SK-N-SH (cell line): ENCODE data around the gene DNAL4. TPM values are rescaled to one million over a fixed set of nuclear protein-coding genes. Genes with fewer than 3 reads are reported as not detected.

ENCODE experiments used
- CTCF ChIA-PET: fragments of 300-600, 350-600 bp; formaldehyde crosslinking; extraction: SDS; loops from one replicate; lab custom pipeline; 2021; lab: Yijun Ruan, JAX
- POLR2A ChIA-PET: fragments of 350-600 bp; sonication (Branson Sonifier 250); formaldehyde crosslinking; extraction: SDS; loops from one replicate; lab custom pipeline; 2020; ENCODE audit warnings: antibody characterized with exemption, inconsistent platforms; lab: Yijun Ruan, JAX
- DNase-seq: peaks from one replicate; pipeline ENCODE4 v3.0.0; 2012
- H2AFZ ChIP-seq: fragments of 200-600 bp; sonication (generic); 2 replicates; pipeline ENCODE4 v1.8.1; 2016; ENCODE audit warnings: antibody characterized with exemption, mild to moderate bottlenecking, low read depth
- H3F3A ChIP-seq: fragments of 200-600 bp; sonication (generic); replicated peaks from 2 replicates; pipeline ENCODE3; 2016; ENCODE audit warnings: antibody characterized with exemption, mild to moderate bottlenecking; ENCODE audit not compliant: insufficient read depth
- H3K27ac ChIP-seq, 2 experiments: fragments of 200-500 bp in 1 of 2; fragments of 200-600 bp in 1 of 2; sonication (Bioruptor generic) in 1 of 2; sonication (generic), shearing (Covaris generic) in 1 of 2; 2 replicates each; pipeline versions ENCODE4 v1.5.1 to v1.6.1; 2014 to 2016; ENCODE audit warnings: low read depth in 2 of 2, inconsistent platforms in 1 of 2, low read length in 1 of 2, mild to moderate bottlenecking in 1 of 2, mixed read lengths in 1 of 2
- H3K27me3 ChIP-seq: fragments of 200-600 bp; sonication (generic), shearing (Covaris generic); 2 replicates; pipeline ENCODE4 v1.6.1; 2016; ENCODE audit warnings: mixed run types; ENCODE audit not compliant: insufficient read depth
- H3K36me3 ChIP-seq, 2 experiments: fragments of 200-500 bp in 1 of 2; fragments of 200-600 bp in 1 of 2; sonication (Bioruptor generic) in 1 of 2; sonication (generic) in 1 of 2; replicated peaks in 1 of 2; 2 replicates each; pipeline versions ENCODE3 to v1.5.1; 2014 to 2016; ENCODE audit warnings: low read length in 1 of 2, mild to moderate bottlenecking in 1 of 2; ENCODE audit not compliant: insufficient read depth in 2 of 2, control insufficient read depth in 1 of 2
- H3K4me1 ChIP-seq, 2 experiments: fragments of 200-500 bp in 1 of 2; fragments of 200-600 bp in 1 of 2; sonication (Bioruptor generic) in 1 of 2; sonication (generic), shearing (Covaris generic) in 1 of 2; 2 replicates each; pipeline versions ENCODE4 v1.5.1 to v1.6.1; 2014 to 2016; ENCODE audit warnings: low read depth in 1 of 2, low read length in 1 of 2, mixed run types in 1 of 2; ENCODE audit not compliant: insufficient read depth in 2 of 2, control insufficient read depth in 1 of 2
- H3K4me2 ChIP-seq: fragments of 200-600 bp; sonication (generic), shearing (Covaris generic); 2 replicates; pipeline ENCODE4 v1.6.1; 2017; ENCODE audit warnings: mixed run types
- H3K4me3 ChIP-seq, 2 experiments: fragments of 200-500 bp in 1 of 2; fragments of 200-600 bp in 1 of 2; sonication (Bioruptor generic) in 1 of 2; sonication (generic), shearing (Covaris generic) in 1 of 2; 2 replicates each; pipeline versions ENCODE4 v1.5.1 to v1.8.1; 2014 to 2016; ENCODE audit warnings: low read depth in 2 of 2, inconsistent platforms in 1 of 2, low read length in 1 of 2, mild to moderate bottlenecking in 1 of 2, mixed read lengths in 1 of 2, moderate library complexity in 1 of 2
- H3K79me2 ChIP-seq: fragments of 200-600 bp; sonication (generic); 2 replicates; pipeline ENCODE4 v1.8.1; 2017; ENCODE audit warnings: mild to moderate bottlenecking; ENCODE audit not compliant: insufficient read depth
- H3K9ac ChIP-seq: fragments of 200-600 bp; sonication (generic); 2 replicates; pipeline ENCODE4 v1.6.1; 2017; ENCODE audit warnings: mixed run types
- H3K9me2 ChIP-seq: fragments of 200-600 bp; sonication (generic); 2 replicates; pipeline ENCODE4 v1.6.1; 2017; ENCODE audit warnings: mixed run types
- H3K9me3 ChIP-seq: fragments of 200-600 bp; sonication (generic); 2 replicates; pipeline ENCODE4 v1.6.1; 2017; ENCODE audit warnings: mixed run types, mild to moderate bottlenecking, moderate library complexity
- H4K20me1 ChIP-seq: fragments of 200-600 bp; sonication (generic); 2 replicates; pipeline ENCODE4 v1.6.1; 2017; ENCODE audit warnings: mild to moderate bottlenecking, mixed run types; ENCODE audit not compliant: insufficient read depth
- CHD2 ChIP-seq: fragments of 150-350 bp; IDR thresholded peaks from 2 replicates; pipeline ENCODE4 v1.6.1; 2018; ENCODE audit warnings: low read length; ENCODE audit not compliant: partially characterized antibody
- CTCF ChIP-seq: fragments of 200-600 bp; sonication (generic); IDR thresholded peaks from 2 replicates; pipeline ENCODE4 v1.6.1; 2017; ENCODE audit warnings: antibody characterized with exemption, mild to moderate bottlenecking, moderate library complexity
- FOSL2 ChIP-seq: IDR thresholded peaks from 2 replicates; pipeline ENCODE4 v1.4.0; 2012; ENCODE audit warnings: low read depth, mild to moderate bottlenecking, moderate library complexity, borderline replicate concordance
- FOXJ3 ChIP-seq: sonication (generic); formaldehyde crosslinking; IDR thresholded peaks from 2 replicates; pipeline ENCODE4 v1.5.1; 2020; ENCODE audit warnings: mild to moderate bottlenecking, missing genetic modification reagents
- FOXM1 ChIP-seq: IDR thresholded peaks from 2 replicates; pipeline ENCODE4 v1.4.0; 2012; ENCODE audit warnings: low read depth, mild to moderate bottlenecking
- GATA2 ChIP-seq: sonication (generic); formaldehyde crosslinking; IDR thresholded peaks from 2 replicates; pipeline ENCODE4 v1.5.0; 2020; ENCODE audit warnings: mild to moderate bottlenecking, missing genetic modification reagents
- NFIC ChIP-seq: IDR thresholded peaks from 2 replicates; pipeline ENCODE4 v1.4.0; 2012; ENCODE audit warnings: borderline replicate concordance
- NRF1 ChIP-seq: IDR thresholded peaks from 2 replicates; pipeline ENCODE4 v1.6.1; 2012; ENCODE audit warnings: low read depth, mild to moderate bottlenecking, low read length
- POLR2AphosphoS5 ChIP-seq: IDR thresholded peaks from 2 replicates; pipeline ENCODE4 v1.6.1; 2012; ENCODE audit warnings: low read depth, low read length
- REST ChIP-seq: IDR thresholded peaks from 2 replicates; pipeline ENCODE4 v1.6.1; 2012; ENCODE audit warnings: mild to moderate bottlenecking, low read depth, low read length, moderate library complexity
- RXRA ChIP-seq: IDR thresholded peaks from 2 replicates; pipeline ENCODE4 v1.4.0; 2012; ENCODE audit warnings: low read depth, mild to moderate bottlenecking, borderline replicate concordance
- SIN3A ChIP-seq: IDR thresholded peaks from 2 replicates; pipeline ENCODE4 v1.6.1; 2012; ENCODE audit warnings: low read depth, mild to moderate bottlenecking, low read length, moderate library complexity, borderline replicate concordance
- SMC3 ChIP-seq: IDR thresholded peaks from 2 replicates; pipeline ENCODE4 v1.6.1; 2012; ENCODE audit warnings: low read depth, low read length, improper control_type of control experiment
- TAF1 ChIP-seq: IDR thresholded peaks from 2 replicates; pipeline ENCODE4 v1.6.1; 2012; ENCODE audit warnings: low read depth, mild to moderate bottlenecking, low read length, moderate library complexity, borderline replicate concordance
- TCF12 ChIP-seq: IDR thresholded peaks from 2 replicates; pipeline ENCODE4 v1.4.0; 2012
- TEAD4 ChIP-seq: IDR thresholded peaks from 2 replicates; pipeline ENCODE4 v1.4.0; 2012; ENCODE audit warnings: mild to moderate bottlenecking, borderline replicate concordance; ENCODE audit not compliant: insufficient read depth
- USF1 ChIP-seq: IDR thresholded peaks from 2 replicates; pipeline ENCODE4 v1.4.0; 2012; ENCODE audit warnings: low read depth, borderline replicate concordance
- ZBTB33 ChIP-seq: IDR thresholded peaks from 2 replicates; pipeline ENCODE4 v1.4.0; 2012; ENCODE audit warnings: low read depth, borderline replicate concordance
- WGBS: methylation state at CpG from one replicate; pipeline ENCODE4 v1.1.6; 2017; ENCODE audit warnings: low lambda C conversion rate; 5-methylcytosine and 5-hydroxymethylcytosine counted together
- polyA plus RNA-seq, 3 experiments: library from polyadenylated mRNA; depleted of rRNA; stranded (reverse); fragments of >200 nt; gene quantifications; 2 replicates each; pipeline ENCODE4 v1.2.3, GENCODE V29; 2012

The DNAL4 gene
- polyA plus RNA-seq, 1 of the 3 experiments (the other 2 are of a cell fraction), result 15.1 TPM

GRCh38 chr22:38770257-38770949 lies 23.5 kb downstream of the DNAL4 start:
- Histone ChIP-seq H3F3A (no peaks in the 10 kb centered on the region), H3K9me3 (no peaks in the 10 kb centered on the region), H2AFZ (no peak overlapping the region), H3K4me3 (no peak overlapping the region), H3K27me3 (no peaks in the 10 kb centered on the region), H3K36me3 (no peaks in the 10 kb centered on the region), H4K20me1 (no peaks in the 10 kb centered on the region), H3K4me1 (peaks cover 0 to 3% of the 10 kb centered on the region in 2 experiments; a peak in 1 of 4 replicates), H3K9me2 (no peaks in the 10 kb centered on the region), H3K4me2 (no peak overlapping the region), H3K27ac (no peak overlapping the region), H3K79me2 (no peaks in the 10 kb centered on the region), H3K9ac (no peak overlapping the region)
- POLR2A ChIA-PET, result no interaction called here
- CTCF ChIA-PET, result interaction anchor here (0.8 to 4.1 kb wide), 7 partner anchors 14 to 365 kb away, joined by 3 to 47 read pairs (median 25); partner anchors contain the start of genes CBX6 and NPTXR
- TF ChIP-seq TEAD4 (no peak), SMC3 (no peak)
- 81% methylated on average over 4 of the region's 16 CpGs for WGBS
- no peak for DNase-seq

GRCh38 chr22:38768036-38768435 lies 25.9 kb downstream of the DNAL4 start:
- H3K27me3 ChIP-seq, result no peaks in the 10 kb centered on the region
- POLR2A ChIA-PET, result no interaction called here
- peaks cover 0 to 3% of the 10 kb centered on the region in 2 experiments; a peak in 1 of 4 replicates for H3K4me1 ChIP-seq
- no peak overlapping the region for H3K4me3 ChIP-seq
- H3K9ac ChIP-seq, result no peak overlapping the region
- H3K4me2 ChIP-seq, result no peak overlapping the region
- DNase-seq, result no peak
- TF ChIP-seq NFIC, result no peak
- no peak for TF ChIP-seq FOSL2
- no peak for TF ChIP-seq TAF1
- no peak for TF ChIP-seq USF1
- no peak for TF ChIP-seq GATA2 (CRISPR knock-in tag)
- TF ChIP-seq TCF12, result no peak
- no peak for TF ChIP-seq SMC3
- TF ChIP-seq FOXJ3 (CRISPR knock-in tag), result no peak
- no peak for TF ChIP-seq RXRA
- no peak for TF ChIP-seq REST
- TF ChIP-seq CHD2, result no peak
- no peak for TF ChIP-seq TEAD4
- TF ChIP-seq ZBTB33, result no peak
- no peak for TF ChIP-seq FOXM1
- no peak for TF ChIP-seq SIN3A
- no peak for TF ChIP-seq CTCF
- no peak for TF ChIP-seq NRF1
- TF ChIP-seq POLR2AphosphoS5, result no peak
- TF ChIP-seq, all 33 proteins: peak for 0
- 86% methylated on average over 11 of the region's 11 CpGs for WGBS
- H3K36me3 ChIP-seq, result no peaks in the 10 kb centered on the region
- H3K79me2 ChIP-seq, result no peaks in the 10 kb centered on the region
- H3K27ac ChIP-seq, result no peak overlapping the region
- H3F3A ChIP-seq, result no peaks in the 10 kb centered on the region
- no peaks in the 10 kb centered on the region for H4K20me1 ChIP-seq
- CTCF ChIA-PET, result interaction anchor here (0.9 to 4.1 kb wide), 12 partner anchors 9 to 367 kb away, joined by 3 to 47 read pairs (median 10); partner anchors contain the start of genes CBX6 and NPTXR
- no peaks in the 10 kb centered on the region for H3K9me2 ChIP-seq
- no peak overlapping the region for H2AFZ ChIP-seq
- no peaks in the 10 kb centered on the region for H3K9me3 ChIP-seq
